Loucy (cell line): Measurements from ENCODE around the gene GAS2.

ENCODE experiments used
- H2AFZ ChIP-seq: fragments of 200-600 bp; sonication (generic); 2 replicates; pipeline ENCODE4 v1.6.0; 2016; ENCODE audit warnings: antibody characterized with exemption, mild to moderate bottlenecking, low read length, moderate library complexity
- H3F3A ChIP-seq: fragments of 200-600 bp; 2 replicates; pipeline ENCODE4 v1.6.0; 2016; ENCODE audit warnings: antibody characterized with exemption, low read depth, mild to moderate bottlenecking
- H3K27me3 ChIP-seq: fragments of 200-600 bp; sonication (generic); 2 replicates; pipeline ENCODE4 v1.6.1; 2014; ENCODE audit warnings: low read length, mild to moderate bottlenecking; ENCODE audit not compliant: insufficient read depth, poor library complexity, severe bottlenecking
- H3K36me3 ChIP-seq: fragments of 200-600 bp; sonication (generic); 2 replicates; pipeline ENCODE4 v1.6.1; 2016; ENCODE audit warnings: low read length; ENCODE audit not compliant: insufficient read depth
- H3K4me1 ChIP-seq: fragments of 200-600 bp; sonication (generic); 2 replicates; pipeline ENCODE4 v1.5.1; 2014; ENCODE audit warnings: low read length, mild to moderate bottlenecking; ENCODE audit not compliant: insufficient read depth, poor library complexity, severe bottlenecking
- H3K4me2 ChIP-seq: fragments of 200-600 bp; sonication (generic); 2 replicates; pipeline ENCODE4 v1.6.0; 2014; ENCODE audit warnings: antibody characterized with exemption, low read length, low read depth, mild to moderate bottlenecking; ENCODE audit not compliant: poor library complexity, severe bottlenecking
- H3K4me3 ChIP-seq: fragments of 200-600 bp; sonication (generic); 2 replicates; pipeline ENCODE4 v1.5.1; 2014; ENCODE audit warnings: low read length, mild to moderate bottlenecking, mixed read lengths; ENCODE audit not compliant: poor library complexity, severe bottlenecking
- H3K79me2 ChIP-seq: fragments of 200-600 bp; sonication (generic); 2 replicates; pipeline ENCODE4 v1.6.1; 2014; ENCODE audit warnings: low read length; ENCODE audit not compliant: insufficient read depth
- H3K9ac ChIP-seq: fragments of 200-600 bp; sonication (generic); 2 replicates; pipeline ENCODE4 v1.6.0; 2014; ENCODE audit warnings: mild to moderate bottlenecking, low read depth, low read length, moderate library complexity; ENCODE audit not compliant: poor library complexity, severe bottlenecking
- H3K9me2 ChIP-seq: fragments of 200-600 bp; sonication (generic); replicated peaks from 2 replicates; pipeline ENCODE4 v1.6.1; 2016; ENCODE audit warnings: low read depth, low read length, mixed read lengths
- H3K9me3 ChIP-seq: fragments of 200-600 bp; sonication (generic); 2 replicates; pipeline ENCODE4 v1.6.1; 2014; ENCODE audit warnings: mild to moderate bottlenecking, antibody characterized with exemption, low read length, low read depth; ENCODE audit not compliant: insufficient read depth
- H4K20me1 ChIP-seq: fragments of 200-600 bp; sonication (generic); 2 replicates; pipeline ENCODE4 v1.6.0; 2014; ENCODE audit warnings: antibody characterized with exemption, low read length, mild to moderate bottlenecking; ENCODE audit not compliant: insufficient read depth, poor library complexity, severe bottlenecking
- CTCF ChIP-seq: fragments of 200-600 bp; sonication (generic); conservative IDR thresholded peaks from 2 replicates; pipeline ENCODE4 v1.5.1; 2014; ENCODE audit warnings: mild to moderate bottlenecking, antibody characterized with exemption, low read length
- EZH2phosphoT487 ChIP-seq: fragments of 200-600 bp; IDR thresholded peaks from 2 replicates; pipeline ENCODE4 v1.6.1; 2018; ENCODE audit warnings: antibody characterized with exemption, mild to moderate bottlenecking, moderate library complexity, borderline replicate concordance

Gene GAS2

GRCh38 chr11:22711071-22711770 lies 44.8 kb downstream of the GAS2 start:
- Histone ChIP-seq H3K9ac (no peak overlapping the region), H3K9me3 (no peaks in the 10 kb centered on the region), H4K20me1 (no peaks in the 10 kb centered on the region), H3K4me1 (no peaks in the 10 kb centered on the region), H3F3A (no peaks in the 10 kb centered on the region), H3K4me2 (no peak overlapping the region), H2AFZ (no peak overlapping the region), H3K36me3 (no peaks in the 10 kb centered on the region), H3K4me3 (no peak overlapping the region), H3K27me3 (no peaks in the 10 kb centered on the region), H3K79me2 (no peaks in the 10 kb centered on the region), H3K9me2 (no peaks in the 10 kb centered on the region)
- TF ChIP-seq CTCF (no peak), EZH2phosphoT487 (no peak)

- Histone ChIP-seq H3K79me2 (no peaks in the 10 kb centered on the region), H3F3A (no peaks in the 10 kb centered on the region), H2AFZ (no peak overlapping the region), H4K20me1 (no peaks in the 10 kb centered on the region), H3K9me2 (no peaks in the 10 kb centered on the region), H3K9me3 (no peaks in the 10 kb centered on the region), H3K4me2 (no peak overlapping the region), H3K27me3 (no peaks in the 10 kb centered on the region), H3K4me3 (no peak overlapping the region), H3K36me3 (no peaks in the 10 kb centered on the region), H3K4me1 (no peaks in the 10 kb centered on the region), H3K9ac (no peak overlapping the region)
- TF ChIP-seq CTCF, result no peak
- no peak for TF ChIP-seq EZH2phosphoT487
Measured at GRCh38 chr11:22711880-22712279, 45.5 kb downstream of the GAS2 start.

- no peak for TF ChIP-seq EZH2phosphoT487
- no peak for TF ChIP-seq CTCF
- no peak overlapping the region for H3K4me2 ChIP-seq
- no peak overlapping the region for H3K4me3 ChIP-seq
- no peak overlapping the region for H3K9ac ChIP-seq
- no peak overlapping the region for H2AFZ ChIP-seq
- H3K9me3 ChIP-seq, result no peaks in the 10 kb centered on the region
- H3K4me1 ChIP-seq, result no peaks in the 10 kb centered on the region
- no peaks in the 10 kb centered on the region for H4K20me1 ChIP-seq
- no peaks in the 10 kb centered on the region for H3K27me3 ChIP-seq
- no peaks in the 10 kb centered on the region for H3K36me3 ChIP-seq
- no peaks in the 10 kb centered on the region for H3K9me2 ChIP-seq
- no peaks in the 10 kb centered on the region for H3K79me2 ChIP-seq
- no peaks in the 10 kb centered on the region for H3F3A ChIP-seq
Measured at GRCh38 chr11:22713336-22713735, 46.9 kb downstream of the GAS2 start.
